GM19372 (cell line): ENCODE measurements around the gene MMAB.
A peak's percentile ranks its signal among the peaks of the same experiment; 100 is the strongest.

Source experiments
- ATAC-seq: cut with Tn5 transposase; IDR thresholded peaks from one replicate; pipeline ENCODE4 v1.9.1; 2021; ENCODE audit warnings: mild to moderate bottlenecking, low read depth, moderate library complexity; ENCODE audit not compliant: unreplicated experiment

The MMAB gene

DNA sequence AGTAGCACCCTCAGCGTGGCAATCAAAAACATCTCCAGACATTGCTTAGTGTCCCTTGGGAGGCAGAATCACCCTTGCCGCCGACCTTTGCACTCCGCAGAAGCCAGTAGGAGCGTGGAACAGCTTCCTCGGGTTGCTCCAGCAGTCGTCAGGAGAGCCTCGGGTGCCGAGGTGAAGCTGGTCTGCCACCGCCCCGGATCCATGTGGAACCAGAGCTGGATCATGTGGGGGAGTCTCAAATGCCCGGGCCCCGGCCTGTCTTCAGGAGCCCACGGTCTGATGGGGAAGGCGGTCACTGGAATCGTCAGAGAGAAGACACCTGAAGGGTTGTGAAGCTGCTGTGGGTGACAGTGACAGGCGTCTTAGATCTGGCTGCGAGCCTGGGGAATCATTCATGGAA is 14.6 kb upstream of the MMAB start:
- ATAC-seq, result no peak

DNA sequence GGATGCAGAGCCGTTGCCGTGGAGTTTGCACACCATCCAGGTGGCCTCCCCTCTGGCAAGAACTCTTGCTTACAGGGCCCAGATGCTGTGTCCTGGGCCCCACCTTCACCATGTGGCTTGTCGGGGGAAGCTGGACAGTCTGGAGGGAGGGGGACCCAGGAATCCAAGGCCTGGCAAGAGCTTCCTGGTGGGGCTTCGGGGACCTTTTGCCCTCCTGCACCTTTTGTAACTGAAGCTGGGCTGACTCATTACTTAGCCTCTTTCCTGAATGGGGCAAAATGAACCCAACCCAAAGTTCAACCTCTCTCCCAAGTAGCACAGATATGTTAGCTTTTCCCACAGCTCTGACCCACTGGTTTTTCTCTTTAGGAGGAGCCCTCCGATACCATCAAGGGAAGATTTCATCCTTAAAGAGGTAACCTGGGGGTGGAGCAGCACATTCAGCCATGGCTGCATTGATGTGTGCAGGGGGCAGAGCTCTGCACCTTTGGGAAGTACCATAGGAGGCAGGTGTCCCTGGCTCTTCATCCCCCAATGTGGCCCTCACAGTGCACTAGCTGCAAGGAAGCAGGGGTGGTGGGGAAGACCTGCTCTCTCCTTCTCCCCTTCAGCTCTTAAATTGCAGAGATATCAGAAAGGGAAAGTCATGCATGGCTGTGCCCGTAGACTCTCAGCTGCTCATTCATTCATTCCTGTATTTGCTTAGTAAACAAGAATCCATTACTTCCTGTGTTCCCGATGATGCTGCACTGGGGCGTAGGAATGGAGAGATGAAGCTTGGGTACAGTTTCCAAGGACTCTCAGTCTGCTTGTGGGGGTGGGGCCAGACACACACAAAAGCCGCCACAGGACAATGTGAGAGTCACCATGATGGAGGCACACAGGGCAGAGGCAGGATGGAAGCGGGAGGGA is 13.3 kb upstream of the MMAB start:
- no peak for ATAC-seq

DNA sequence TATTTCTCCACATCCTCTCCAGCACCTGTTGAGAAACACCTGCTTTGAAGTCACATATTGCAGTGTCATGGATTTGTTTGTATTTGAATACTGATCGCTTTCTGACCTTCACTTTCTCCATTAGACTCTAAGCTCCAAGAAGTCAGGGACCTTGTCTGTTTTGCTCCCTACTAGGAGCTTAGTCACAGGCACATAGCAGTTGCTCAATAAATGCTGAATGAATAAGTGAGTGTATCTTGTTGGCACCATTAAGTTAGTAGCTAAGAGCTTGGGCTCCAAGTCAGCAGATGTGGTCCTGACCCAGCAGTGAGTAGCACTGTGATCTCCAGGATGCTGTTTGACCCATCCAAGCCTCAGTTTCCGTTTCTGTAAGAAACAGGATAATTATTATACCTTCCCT is 10.4 kb upstream of the MMAB start:
- ATAC-seq, result no peak

DNA sequence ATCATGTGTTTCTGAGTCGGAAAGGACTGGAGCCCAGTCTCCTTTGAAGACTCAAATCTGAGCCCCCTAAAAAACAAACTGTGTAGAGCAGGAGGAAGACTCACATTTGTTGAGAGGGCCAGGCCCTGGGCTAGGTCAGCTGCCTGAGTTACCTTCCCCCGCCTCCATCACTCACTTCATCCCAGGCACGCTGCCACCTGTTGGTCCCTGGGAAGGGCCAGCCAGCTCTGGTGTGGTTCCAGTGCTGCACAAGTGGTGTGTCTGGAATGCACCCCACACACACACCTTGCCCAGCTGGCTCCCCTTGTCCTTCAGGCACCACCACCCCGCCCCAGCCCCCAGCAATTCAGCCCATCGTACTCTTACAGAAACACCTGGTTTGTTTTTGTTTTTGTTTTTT is 9.3 kb upstream of the MMAB start:
- no peak for ATAC-seq

DNA sequence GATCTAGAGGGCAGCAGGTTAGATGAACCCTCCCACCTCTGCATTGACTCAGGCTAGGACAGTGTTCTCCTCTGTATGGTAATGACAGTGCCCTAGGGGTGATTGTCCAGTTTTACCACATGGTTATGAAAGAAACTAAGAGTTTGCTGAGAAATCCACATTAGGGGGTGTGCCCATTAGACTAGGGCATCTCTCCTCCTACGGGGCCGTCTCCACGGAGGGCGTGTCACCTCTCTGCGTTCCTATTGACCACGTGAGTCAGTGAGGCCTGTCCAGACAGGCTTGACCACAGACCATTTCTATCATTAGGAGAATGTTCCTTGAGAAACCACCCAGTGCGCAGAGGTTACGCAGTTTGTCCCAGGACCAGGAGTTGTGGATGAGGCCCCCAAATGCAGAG is 8.6 kb upstream of the MMAB start:
- ATAC-seq, result no peak

DNA sequence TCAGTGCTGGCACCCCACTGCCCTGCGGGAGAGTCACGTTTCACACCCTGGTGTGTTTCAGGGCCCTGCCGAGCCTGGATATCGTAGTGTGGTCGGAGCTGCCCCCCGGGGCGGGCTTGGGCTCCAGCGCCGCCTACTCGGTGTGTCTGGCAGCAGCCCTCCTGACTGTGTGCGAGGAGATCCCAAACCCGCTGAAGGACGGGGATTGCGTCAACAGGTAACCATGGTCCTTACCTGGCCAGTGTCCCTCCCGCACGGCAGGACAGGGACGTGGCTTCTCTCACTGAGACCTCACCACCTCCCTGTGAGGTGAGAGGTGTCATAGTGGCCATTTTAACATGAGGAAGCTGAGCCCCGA is 8.0 kb upstream of the MMAB start:
- no peak for ATAC-seq

DNA sequence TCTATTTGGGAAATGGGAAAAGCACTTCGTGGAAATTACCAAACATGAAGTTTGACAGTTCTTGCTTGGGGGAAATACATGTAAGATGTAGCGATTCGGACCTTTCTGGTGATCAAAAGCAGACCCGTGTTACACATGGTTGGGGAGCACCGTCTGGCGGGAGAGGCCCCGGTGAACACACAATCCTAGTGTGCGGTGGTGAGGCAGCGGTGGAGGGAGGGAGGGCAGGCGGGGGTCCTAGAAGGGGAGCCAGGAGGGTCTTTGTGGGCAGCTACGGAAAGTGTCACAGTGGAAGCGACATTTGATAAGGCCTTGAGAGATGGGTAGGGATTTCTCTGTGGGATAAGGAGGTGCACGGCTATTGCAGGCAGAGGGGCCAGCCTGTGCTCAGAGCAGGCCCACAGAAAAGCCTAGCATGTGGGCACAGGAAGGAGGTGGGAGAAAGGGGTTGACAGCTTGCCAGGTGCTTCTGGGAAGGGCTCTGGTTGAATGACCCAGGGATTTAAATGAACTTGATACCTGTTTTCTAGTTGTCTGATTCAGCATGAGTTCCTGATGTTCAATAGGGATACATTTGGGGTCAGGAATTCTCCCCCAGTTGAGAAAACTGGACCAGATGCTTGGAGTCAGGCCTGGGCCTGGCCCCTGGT is 7.5 kb upstream of the MMAB start:
- ATAC-seq, result no peak

DNA sequence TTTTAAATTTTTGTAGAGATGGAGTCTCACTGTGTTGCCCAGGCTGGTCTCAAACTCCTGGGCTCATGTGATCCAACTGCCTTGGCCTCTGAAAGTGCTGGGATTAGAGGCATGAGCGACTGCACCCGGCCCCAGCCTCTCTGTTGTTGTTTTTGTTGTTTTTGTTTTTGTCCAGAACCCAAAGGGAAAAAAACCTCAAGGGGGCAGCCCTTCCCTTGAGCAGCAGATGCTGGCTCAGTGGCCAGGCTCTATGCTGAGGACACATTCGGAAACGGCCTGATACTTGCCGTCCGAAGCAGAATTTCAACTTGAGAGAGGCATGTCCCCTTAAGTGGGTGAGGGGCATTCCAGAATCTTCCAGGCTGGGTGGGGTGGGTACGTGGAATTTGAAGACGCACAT is 7.0 kb upstream of the MMAB start:
- ATAC-seq, result no peak

DNA sequence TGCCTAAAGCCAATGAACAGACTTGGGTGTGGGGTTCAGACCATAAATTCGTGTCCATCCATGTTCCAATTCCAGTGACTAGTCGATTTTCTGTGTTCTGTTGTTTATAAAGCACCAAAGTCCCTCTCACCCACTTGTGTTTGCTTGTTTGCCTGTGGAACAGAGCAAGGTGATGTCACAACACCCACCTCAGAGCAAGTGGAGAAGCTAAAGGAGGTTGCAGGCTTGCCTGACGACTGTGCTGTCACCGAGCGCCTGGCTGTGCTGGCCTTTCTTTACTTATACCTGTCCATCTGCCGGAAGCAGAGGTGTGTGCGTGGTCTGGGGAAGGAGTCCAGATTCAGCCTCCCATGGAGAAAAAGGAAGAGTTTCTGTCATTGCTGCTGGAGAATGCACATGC is 6.3 kb upstream of the MMAB start:
- no peak for ATAC-seq

DNA sequence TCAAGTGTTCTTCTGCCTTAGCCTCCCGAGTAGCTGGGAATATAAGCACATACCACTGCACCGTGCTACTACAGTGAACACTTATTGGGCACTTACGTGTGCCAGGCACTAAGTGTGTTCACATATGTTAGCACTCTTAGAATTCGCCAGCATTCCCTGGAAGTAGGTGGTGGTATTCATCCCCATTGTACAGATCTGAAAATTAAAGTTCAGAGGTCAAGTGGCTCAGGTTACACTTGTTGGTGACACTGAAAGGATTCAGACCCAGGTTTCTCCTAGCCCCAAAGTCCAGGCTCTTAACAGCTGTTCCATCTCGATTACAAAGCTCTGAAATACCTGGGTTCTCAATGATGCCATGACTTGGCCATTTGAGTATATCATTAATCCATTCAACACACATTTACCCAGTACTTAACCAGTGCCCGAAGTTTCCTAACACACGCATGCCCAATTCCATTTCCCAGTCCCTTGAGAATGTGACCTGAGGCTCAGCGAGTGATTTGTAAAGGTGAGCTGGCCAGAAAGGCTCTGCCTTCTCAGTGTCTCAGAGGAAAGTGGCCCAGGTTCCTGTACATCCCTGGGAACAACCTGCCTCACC is 5.1 kb upstream of the MMAB start:
- ATAC-seq, result no peak

DNA sequence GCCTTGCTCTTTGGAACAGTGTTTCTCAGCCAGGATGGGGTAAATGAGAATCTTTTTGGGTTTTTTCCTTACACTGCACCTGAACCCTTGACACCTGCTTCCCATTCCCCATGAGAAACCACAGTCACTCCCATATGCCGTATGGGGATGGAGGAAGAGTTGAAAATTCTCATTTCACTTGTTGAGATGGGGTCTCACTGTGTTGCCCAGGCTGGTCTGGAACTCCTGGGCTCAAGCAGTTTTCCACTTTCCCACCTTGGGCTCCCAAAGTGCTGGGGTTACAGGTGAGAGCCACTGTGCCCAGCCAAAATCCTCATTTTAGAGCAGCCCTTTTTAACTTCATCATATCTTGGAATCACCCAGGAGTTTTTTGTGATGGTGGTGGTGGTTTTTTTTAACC is 4.0 kb upstream of the MMAB start:
- ATAC-seq, result no peak

DNA sequence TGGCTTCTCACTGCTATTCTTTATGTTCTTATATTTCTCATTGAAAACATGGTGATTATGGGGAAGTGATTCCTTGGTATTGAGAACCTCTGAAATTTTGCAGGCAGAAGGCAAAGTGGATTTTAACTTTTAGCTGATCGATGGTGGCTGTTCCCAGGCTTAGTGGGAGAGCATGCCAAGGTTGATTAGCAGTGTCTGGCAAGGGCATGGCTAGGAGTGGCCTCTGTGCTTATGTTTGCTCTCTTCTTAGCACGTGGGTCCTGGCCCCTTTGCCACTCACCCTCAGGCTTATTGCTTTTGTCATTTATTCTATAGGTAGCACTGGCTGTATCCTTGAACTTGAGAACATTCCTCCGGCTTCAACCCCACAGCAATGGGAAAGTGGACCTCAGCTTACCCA is 2.4 kb upstream of the MMAB start:
- no peak for ATAC-seq

DNA sequence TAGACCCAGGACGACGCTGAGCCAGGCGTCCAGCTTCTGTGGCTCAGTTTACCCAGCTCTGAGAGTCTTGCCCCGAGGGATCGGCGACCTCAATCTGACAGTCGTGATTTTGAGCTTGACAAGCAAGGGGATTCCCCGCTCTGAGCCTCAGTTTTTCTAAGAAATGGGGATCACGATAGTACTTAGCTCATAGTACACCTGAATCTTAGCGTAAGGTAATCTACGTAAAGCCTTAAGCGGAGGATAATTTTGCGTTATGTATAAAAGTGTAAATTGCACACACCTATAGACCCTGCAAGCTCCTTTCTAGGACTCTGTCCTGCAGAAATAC is 575 bp upstream of the MMAB start:
- peak; percentile 1 for ATAC-seq

DNA sequence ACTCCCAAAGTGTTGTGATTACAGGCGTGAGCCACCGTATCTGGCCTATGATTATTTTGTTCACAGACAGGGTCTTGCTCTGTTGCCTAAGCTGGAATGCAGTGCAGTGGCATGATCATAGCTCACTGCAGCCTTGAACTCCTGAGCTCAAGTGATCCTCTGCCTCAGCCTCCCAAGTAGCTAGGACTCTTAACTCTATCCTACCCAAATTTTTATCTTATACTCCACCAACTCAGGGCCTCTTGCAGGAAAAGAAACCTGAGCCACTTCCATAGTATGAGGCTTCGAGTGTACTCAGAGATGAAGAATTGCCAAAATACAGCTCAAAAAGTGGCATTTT is 828 bp downstream of the MMAB start:
- ATAC-seq, result no peak

DNA sequence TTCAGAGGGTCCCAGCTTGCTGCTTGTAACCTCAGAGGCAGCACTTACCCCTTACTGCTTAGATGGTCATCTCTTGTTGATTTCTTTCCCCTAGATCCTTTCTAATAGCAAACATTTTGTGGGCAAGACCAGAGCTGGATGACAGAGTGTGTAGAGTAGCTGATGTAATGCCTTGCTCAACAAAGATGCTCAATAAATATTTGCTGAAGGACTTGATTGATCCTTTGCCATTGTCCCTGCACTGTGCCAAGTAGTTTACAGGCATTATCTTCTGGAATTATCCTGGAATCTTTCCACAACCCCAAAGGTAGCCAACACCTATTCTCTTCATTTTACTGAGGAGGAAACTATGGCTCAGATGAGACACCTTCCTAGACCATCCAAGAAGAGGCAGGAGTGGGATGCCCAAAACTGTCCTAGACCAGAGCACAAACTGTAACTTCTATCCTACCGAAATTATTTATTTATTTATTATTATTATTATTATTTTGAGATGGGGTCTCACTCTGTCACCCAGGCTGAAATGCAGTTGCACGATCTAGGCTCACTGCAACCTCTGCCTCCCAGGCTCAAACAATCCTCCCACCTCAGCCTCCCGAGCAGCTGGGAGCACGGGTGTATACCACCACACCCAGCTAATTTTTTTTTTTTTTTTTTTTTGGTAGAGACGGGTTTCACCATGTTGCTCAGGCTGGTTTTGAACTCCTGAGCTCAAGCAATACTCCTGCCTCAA is 1.4 kb downstream of the MMAB start:
- ATAC-seq, result no peak

DNA sequence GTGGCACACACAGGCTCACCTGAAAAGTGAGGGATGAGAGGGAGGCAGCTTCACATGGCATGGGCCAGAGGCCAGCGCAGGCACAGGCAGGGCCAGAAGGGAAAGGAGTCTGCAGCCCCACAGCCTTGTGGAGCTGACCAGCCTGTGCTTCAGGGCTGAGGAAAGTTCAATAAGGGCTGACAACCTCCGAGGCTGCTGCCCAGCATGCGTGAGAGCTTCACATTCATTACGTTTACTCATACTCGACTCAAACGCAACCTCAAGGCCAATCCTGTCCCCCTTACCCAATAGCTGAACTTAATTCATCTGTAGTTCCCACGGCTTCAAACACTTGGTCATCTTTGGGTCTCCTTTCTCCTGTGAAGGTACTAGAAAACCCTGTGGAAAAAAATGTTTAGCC is 4.8 kb downstream of the MMAB start:
- no peak for ATAC-seq

DNA sequence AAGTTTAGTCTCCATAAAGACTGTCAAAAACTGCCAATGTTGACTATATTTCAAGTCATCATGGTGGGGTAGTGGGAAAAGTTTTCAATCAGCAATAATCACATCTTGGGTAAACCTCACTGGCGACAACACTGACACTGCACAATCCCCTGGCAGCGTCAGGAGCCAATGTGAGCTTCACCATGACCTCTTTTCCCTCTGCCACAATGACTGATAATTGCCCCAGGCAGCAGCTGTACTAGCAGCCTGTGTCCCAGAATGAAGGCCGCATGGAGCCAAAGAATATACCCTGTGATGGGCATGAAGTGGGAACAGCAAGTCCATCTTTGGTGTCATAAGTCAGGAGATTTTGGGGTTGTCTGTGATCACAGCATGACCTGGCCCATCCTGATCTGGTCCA is 5.3 kb downstream of the MMAB start:
- ATAC-seq, result no peak

DNA sequence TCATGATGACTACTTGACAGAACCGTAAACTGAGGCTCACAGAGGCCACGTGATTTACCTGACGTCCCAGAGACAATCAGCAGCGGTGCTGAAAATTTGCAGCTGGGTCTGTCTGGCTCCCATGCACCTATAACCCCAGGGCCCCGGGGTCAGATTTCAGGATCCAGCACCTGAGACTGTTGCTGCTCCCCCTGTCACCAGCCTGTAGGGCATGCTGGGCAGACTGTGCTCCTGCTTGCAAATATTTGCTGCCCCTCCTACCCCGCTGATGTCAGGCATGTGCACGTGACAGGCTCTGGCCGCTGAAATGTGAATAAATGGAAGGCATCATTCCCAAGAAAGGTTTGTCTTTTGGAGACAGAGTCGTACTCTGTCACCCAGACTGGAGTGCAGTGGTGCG is 6.0 kb downstream of the MMAB start:
- ATAC-seq, result no peak

DNA sequence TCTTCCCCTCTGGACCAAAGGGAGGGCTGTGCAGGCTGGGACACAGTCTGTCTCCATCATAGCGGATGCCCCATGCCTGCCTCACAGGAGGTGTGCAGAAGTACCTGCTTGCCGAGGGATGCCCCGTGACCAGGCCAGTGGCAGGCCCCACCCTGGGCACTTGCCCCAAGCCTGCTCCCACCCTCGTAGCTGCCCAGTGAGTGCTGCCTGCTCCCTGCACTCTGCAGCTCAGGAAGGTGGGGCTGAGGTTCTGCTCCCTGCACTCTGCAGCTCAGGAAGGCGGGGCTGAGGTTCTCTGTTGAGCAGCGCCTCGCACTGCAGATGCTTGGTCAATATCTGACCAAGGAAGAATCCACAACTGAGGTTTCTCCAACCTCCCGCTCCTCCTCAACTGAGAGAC is 6.9 kb downstream of the MMAB start:
- ATAC-seq, result no peak

DNA sequence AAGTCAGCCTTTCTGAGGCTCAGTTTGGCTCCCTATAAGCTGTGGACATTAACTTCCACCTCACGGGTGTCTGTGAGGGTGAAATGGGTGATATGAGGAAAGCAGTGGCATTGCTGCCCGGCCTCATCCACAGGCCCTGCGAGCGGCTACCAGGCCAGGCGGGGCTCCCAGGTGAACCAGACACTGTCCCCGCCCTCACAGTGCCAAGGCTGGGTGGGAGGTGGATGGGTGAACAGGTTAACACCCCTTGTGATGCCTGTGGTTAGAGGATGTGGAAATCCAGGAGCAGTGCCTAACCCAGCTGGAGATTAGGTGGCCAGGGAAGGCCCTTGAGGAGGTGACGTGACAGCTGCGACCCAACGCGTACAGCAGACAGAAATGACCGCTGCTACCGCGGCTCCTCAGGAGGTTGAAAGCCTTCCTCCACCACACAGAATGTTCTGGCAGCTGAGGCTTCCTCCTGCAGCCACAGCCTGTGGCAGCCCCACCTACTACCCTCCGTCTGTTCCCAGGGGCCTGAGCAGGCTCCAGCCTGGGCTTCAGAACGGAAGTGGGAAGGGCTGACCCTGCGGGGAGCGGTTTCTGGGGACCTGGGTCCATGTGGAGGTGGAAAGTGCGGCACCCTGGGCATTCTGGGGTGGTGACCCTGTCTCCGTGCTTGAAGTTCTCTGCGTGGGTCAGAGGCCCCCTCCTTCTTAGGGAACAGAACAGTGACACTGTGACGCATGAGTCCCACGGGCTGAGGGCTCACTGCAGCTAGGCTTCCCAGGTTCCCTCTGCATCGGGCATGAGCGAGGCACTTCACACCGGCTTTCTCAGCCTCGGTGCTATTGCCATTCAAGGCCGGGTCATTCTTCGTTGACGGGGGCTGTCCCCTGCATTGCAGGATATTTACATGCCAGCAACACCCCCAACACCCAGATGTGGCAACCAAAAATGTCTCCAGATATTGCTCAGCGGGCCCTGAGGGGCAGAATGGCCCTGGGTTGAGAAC is 9.7 kb downstream of the MMAB start:
- ATAC-seq, result no peak
